Keratinocyte (primary cell): ENCODE results near the gene CCDC158. TPM values are rescaled to one million over a fixed set of nuclear protein-coding genes. Genes with fewer than 3 reads are reported as not detected.

Experiments
- DNase-seq: peaks from one replicate; pipeline ENCODE4 v3.0.0-alpha.2; 2011; ENCODE audit warnings: low read depth, missing footprints, low spot score
- FAIRE-seq: peaks from 2 replicates; lab custom pipeline; 2011; peaks lifted over from hg19 to GRCh38; lab: Jason Lieb, UNC
- H2AFZ ChIP-seq: 2 replicates; pipeline ENCODE4 v1.6.0; 2012; ENCODE audit warnings: low read length, control low read depth, inconsistent platforms; ENCODE audit not compliant: control insufficient read depth
- H3K27ac ChIP-seq: 2 replicates; pipeline ENCODE4 v1.5.1; 2011; ENCODE audit warnings: low read length; ENCODE audit not compliant: control insufficient read depth, insufficient read depth
- H3K27me3 ChIP-seq: 3 replicates; pipeline ENCODE4 v1.6.0; 2011; ENCODE audit warnings: low read length; ENCODE audit not compliant: control insufficient read depth, insufficient read depth; ENCODE audit errors: extremely low read depth
- H3K36me3 ChIP-seq, 2 experiments: 2 replicates in 1 of 2; 3 replicates in 1 of 2; pipeline ENCODE4 v1.5.1; 2011; ENCODE audit warnings: low read length in 2 of 2, mild to moderate bottlenecking in 1 of 2; ENCODE audit not compliant: control insufficient read depth in 2 of 2, insufficient read depth in 2 of 2; ENCODE audit errors: extremely low read depth in 1 of 2
- H3K4me1 ChIP-seq: 3 replicates; pipeline ENCODE4 v1.5.1; 2011; ENCODE audit warnings: low read length; ENCODE audit not compliant: control insufficient read depth, insufficient read depth; ENCODE audit errors: extremely low read depth
- H3K4me2 ChIP-seq: 3 replicates; pipeline ENCODE4 v1.6.0; 2011; ENCODE audit warnings: low read depth, low read length; ENCODE audit not compliant: control insufficient read depth, insufficient read depth; ENCODE audit errors: extremely low read depth
- H3K4me3 ChIP-seq, 3 experiments: fragments of 200-600 bp in 1 of 3; sonication (generic) in 1 of 3; 2 replicates in 2 of 3; 3 replicates in 1 of 3; pipeline ENCODE4 v1.5.1; 2011 to 2016; ENCODE audit warnings: low read length in 3 of 3, mild to moderate bottlenecking in 3 of 3, control low read depth in 2 of 3, inconsistent platforms in 1 of 3, low read depth in 1 of 3, mixed read lengths in 1 of 3, mixed run types in 1 of 3, moderate library complexity in 1 of 3; ENCODE audit not compliant: control insufficient read depth in 2 of 3, insufficient read depth in 2 of 3; ENCODE audit errors: extremely low read depth in 1 of 3
- H3K79me2 ChIP-seq: 2 replicates; pipeline ENCODE4 v1.6.0; 2012; ENCODE audit warnings: low read length; ENCODE audit not compliant: control insufficient read depth, insufficient read depth
- H3K9ac ChIP-seq: 3 replicates; pipeline ENCODE4 v1.6.0; 2011; ENCODE audit warnings: low read length; ENCODE audit not compliant: control insufficient read depth, insufficient read depth; ENCODE audit errors: extremely low read depth
- H3K9me1 ChIP-seq: 3 replicates; pipeline ENCODE4 v1.6.0; 2011; ENCODE audit warnings: low read length; ENCODE audit not compliant: control insufficient read depth, insufficient read depth; ENCODE audit errors: extremely low read depth
- H3K9me3 ChIP-seq: 2 replicates; pipeline ENCODE4 v1.5.1; 2012; ENCODE audit warnings: low read depth, low read length; ENCODE audit not compliant: control insufficient read depth
- H4K20me1 ChIP-seq: 3 replicates; pipeline ENCODE4 v1.6.0; 2011; ENCODE audit warnings: low read length; ENCODE audit not compliant: control insufficient read depth, insufficient read depth; ENCODE audit errors: extremely low read depth
- CTCF ChIP-seq, 3 experiments: IDR thresholded peaks in 1 of 3; conservative IDR thresholded peaks in 1 of 3; optimal IDR thresholded peaks in 1 of 3; 2 replicates in 2 of 3; 3 replicates in 1 of 3; pipeline versions ENCODE3 to v1.5.1; 2011; ENCODE audit warnings: low read length in 3 of 3, mild to moderate bottlenecking in 3 of 3, moderate library complexity in 2 of 3, control low read depth in 1 of 3, inconsistent platforms in 1 of 3; ENCODE audit not compliant: insufficient read depth in 2 of 3; ENCODE audit errors: extremely low read depth in 1 of 3
- EZH2 ChIP-seq: IDR thresholded peaks from one replicate; pipeline ENCODE4 v1.6.1; 2012; ENCODE audit warnings: inconsistent platforms, mild to moderate bottlenecking, low read length, moderate library complexity
- dilution Hi-C: fragments of 300-500 bp; cut with MboI; formaldehyde crosslinking; loops from one replicate; pipeline ENCODE4 v1.7.0; 2020; ENCODE audit warnings: low sequenced_read_pairs; ENCODE audit not compliant: extremely low pct_ligation_motif_present
- polyA plus RNA-seq, 5 experiments: library from polyadenylated mRNA; depleted of rRNA in 3 of 5; stranded (reverse) in 3 of 5; stranded (forward) in 1 of 5; unstranded in 1 of 5; fragments of >200 nt; gene quantifications; 1 replicate in 1 of 5; 2 replicates in 3 of 5; 3 replicates in 1 of 5; pipeline versions ENCODE4 v1.2.1 to v1.2.3, GENCODE V29; 2011 to 2012; ENCODE audit warnings: missing spikeins in 2 of 5, low read depth in 1 of 5, low replicate concordance in 1 of 5

CCDC158 gene
- polyA plus RNA-seq, 1 donor (not counting 4 experiments of a cell fraction or from before 2014, with no cell fraction given), result not detected

DNA sequence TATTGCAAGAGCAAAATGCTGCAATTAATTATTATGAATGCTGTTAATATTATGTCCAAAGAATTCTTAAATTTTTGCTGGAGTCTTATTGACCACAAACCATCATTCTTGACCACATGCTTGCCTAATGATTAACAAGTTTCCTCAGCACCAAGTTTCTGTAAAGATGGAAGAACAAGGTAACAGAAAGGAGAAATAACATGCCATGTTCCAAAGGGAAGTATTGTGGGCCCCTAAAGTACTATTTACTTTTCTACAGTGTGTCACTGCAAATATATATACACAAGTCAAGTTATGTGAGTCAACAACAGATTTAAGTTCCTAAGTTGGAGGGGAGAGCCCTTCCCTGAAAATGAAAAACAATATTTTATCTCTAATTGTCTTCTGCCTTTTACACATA, 148.9 kb downstream of the CCDC158 start:
- TF ChIP-seq EZH2 (no peak), CTCF (optimal IDR thresholded peaks at IDR 0.05 in 1 of 3, IDR thresholded peaks at IDR 0.05 in 1 of 3, conservative IDR thresholded peaks at IDR 0.05 in 1 of 3; ENCODE audit: extremely low read depth in 1 of 3, insufficient read depth in 2 of 3, low read length in 3 of 3) (no peak)
- H3K36me3 ChIP-seq, result no peaks in the 10 kb centered on the region
- no peaks in the 10 kb centered on the region for H3K9me3 ChIP-seq
- H3K9me1 ChIP-seq, result no peaks in the 10 kb centered on the region
- no peak overlapping the region for H2AFZ ChIP-seq
- no peak overlapping the region for H3K9ac ChIP-seq
- no peak overlapping the region for H3K4me3 ChIP-seq
- dilution Hi-C loops, result no loop called here
- H3K79me2 ChIP-seq, result no peaks in the 10 kb centered on the region
- DNase-seq (no peak), FAIRE-seq (no peak)
- no peaks in the 10 kb centered on the region for H4K20me1 ChIP-seq
- H3K27ac ChIP-seq, result no peak overlapping the region
- no peak overlapping the region for H3K4me2 ChIP-seq
- no peaks in the 10 kb centered on the region for H3K4me1 ChIP-seq
- peaks cover 4% of the 10 kb centered on the region for H3K27me3 ChIP-seq

- Histone ChIP-seq H3K9ac (no peak overlapping the region), H2AFZ (no peak overlapping the region), H3K9me1 (no peaks in the 10 kb centered on the region), H3K4me1 (no peaks in the 10 kb centered on the region), H3K27ac (no peak overlapping the region), H3K36me3 (no peaks in the 10 kb centered on the region), H3K4me2 (no peak overlapping the region), H3K9me3 (no peaks in the 10 kb centered on the region), H3K4me3 (no peak overlapping the region), H3K27me3 (peaks cover 4% of the 10 kb centered on the region), H4K20me1 (no peaks in the 10 kb centered on the region), H3K79me2 (no peaks in the 10 kb centered on the region)
- FAIRE-seq (no peak), DNase-seq (no peak)
- TF ChIP-seq EZH2 (no peak), CTCF (optimal IDR thresholded peaks at IDR 0.05 in 1 of 3, IDR thresholded peaks at IDR 0.05 in 1 of 3, conservative IDR thresholded peaks at IDR 0.05 in 1 of 3; ENCODE audit: extremely low read depth in 1 of 3, insufficient read depth in 2 of 3, low read length in 3 of 3) (no peak)
- dilution Hi-C loops, result no loop called here
Measured at GRCh38 chr4:76271248-76271647, 149.7 kb downstream of the CCDC158 start.
